SK-N-SH treated with all-trans-retinoic acid at 6 μM for 48 hours (cell line): ENCODE results near the gene ZNF398.
A peak's percentile ranks its signal among the peaks of the same experiment; 100 is the strongest.

Source experiments
- ATAC-seq: fragments of 200-7000 bp; cut with Tn5 transposase; 3 replicates; pipeline ENCODE4 v1.9.1; 2020; ENCODE audit warnings: mild to moderate bottlenecking, moderate library complexity
- ARNTL ChIP-seq: fragments of 450-650 bp; formaldehyde crosslinking; IDR thresholded peaks from 2 replicates; pipeline ENCODE4 v1.5.0; 2020; ENCODE audit warnings: low read depth, mild to moderate bottlenecking, moderate library complexity, borderline replicate concordance
- BACH2 ChIP-seq: fragments of 250-450 bp; sonication (Bioruptor Pico); IDR thresholded peaks from 2 replicates; pipeline ENCODE4 v1.9.0; 2021; ENCODE audit warnings: mild to moderate bottlenecking, borderline replicate concordance
- CSDC2 ChIP-seq: fragments of 250-450 bp; sonication (Bioruptor Pico); IDR thresholded peaks from 2 replicates; pipeline ENCODE4 v1.5.0; 2020; ENCODE audit warnings: mild to moderate bottlenecking, moderate library complexity
- ESRRG ChIP-seq: fragments of 250-450 bp; sonication (Bioruptor Pico); IDR thresholded peaks from 2 replicates; pipeline ENCODE4 v1.6.1; 2021; ENCODE audit warnings: mild to moderate bottlenecking
- GLIS3 ChIP-seq: fragments of 250-450 bp; sonication (Bioruptor Pico); IDR thresholded peaks from 2 replicates; pipeline ENCODE4 v1.5.0; 2020; ENCODE audit warnings: mild to moderate bottlenecking, moderate library complexity
- ISL1 ChIP-seq: fragments of 250-450 bp; sonication (Bioruptor Pico); IDR thresholded peaks from 2 replicates; pipeline ENCODE4 v2.1.2; 2022; ENCODE audit warnings: mild to moderate bottlenecking, moderate library complexity
- OSR1 ChIP-seq: fragments of 250-450 bp; sonication (Bioruptor Pico); IDR thresholded peaks from 2 replicates; pipeline ENCODE4 v1.8.0; 2022; ENCODE audit warnings: moderate library complexity, mild to moderate bottlenecking, inconsistent platforms
- PPARA ChIP-seq: fragments of 250-450 bp; sonication (Bioruptor Pico); IDR thresholded peaks from 2 replicates; pipeline ENCODE4 v1.5.0; 2020; ENCODE audit warnings: mild to moderate bottlenecking, borderline replicate concordance
- RARB ChIP-seq: fragments of 250-450 bp; sonication (Bioruptor Pico); IDR thresholded peaks from 2 replicates; pipeline ENCODE4 v1.8.0; 2021; ENCODE audit warnings: mild to moderate bottlenecking, moderate library complexity
- SNAI2 ChIP-seq: fragments of 250-450 bp; sonication (Bioruptor Pico); IDR thresholded peaks from 2 replicates; pipeline ENCODE4 v1.5.0; 2020; ENCODE audit warnings: mild to moderate bottlenecking, moderate library complexity
- TCF4 ChIP-seq: fragments of 250-450 bp; sonication (Bioruptor Pico); IDR thresholded peaks from 2 replicates; pipeline ENCODE4 v1.8.0; 2021; ENCODE audit warnings: mild to moderate bottlenecking, moderate library complexity, borderline replicate concordance
- TOX ChIP-seq: fragments of 250-450 bp; sonication (Bioruptor Pico); IDR thresholded peaks from 2 replicates; pipeline ENCODE4 v1.8.0; 2021; ENCODE audit warnings: mild to moderate bottlenecking, moderate library complexity, borderline replicate concordance
- ZC3H10 ChIP-seq: fragments of 250-450 bp; sonication (Bioruptor Pico); IDR thresholded peaks from 2 replicates; pipeline ENCODE4 v1.5.1; 2021; ENCODE audit warnings: mild to moderate bottlenecking, moderate library complexity
- ZFP3 ChIP-seq: fragments of 250-450 bp; sonication (Bioruptor Pico); IDR thresholded peaks from 2 replicates; pipeline ENCODE4 v1.5.0; 2020; ENCODE audit warnings: mild to moderate bottlenecking, moderate library complexity
- ZFP30 ChIP-seq: fragments of 450-650 bp; formaldehyde crosslinking; IDR thresholded peaks from 2 replicates; pipeline ENCODE4 v1.5.0; 2022; ENCODE audit warnings: mild to moderate bottlenecking, moderate library complexity
- ZNF565 ChIP-seq: fragments of 450-650 bp; formaldehyde crosslinking; conservative IDR thresholded peaks from 2 replicates; pipeline ENCODE4 v1.5.0; 2020; ENCODE audit warnings: low read depth, mild to moderate bottlenecking, moderate library complexity
- ZNF70 ChIP-seq: fragments of 450-650 bp; formaldehyde crosslinking; IDR thresholded peaks from 2 replicates; pipeline ENCODE4 v1.5.0; 2020; ENCODE audit warnings: mild to moderate bottlenecking, moderate library complexity
- ZNF8 ChIP-seq: fragments of 450-650 bp; formaldehyde crosslinking; IDR thresholded peaks from 2 replicates; pipeline ENCODE4 v1.5.0; 2020; ENCODE audit warnings: mild to moderate bottlenecking, moderate library complexity
- TF ChIP-seq, protein P1 (sequence below): fragments of 250-450 bp; sonication (Bioruptor Pico); IDR thresholded peaks from 2 replicates; pipeline ENCODE4 v1.8.0; 2021; ENCODE audit warnings: low read depth, mild to moderate bottlenecking, moderate library complexity, borderline replicate concordance
- TF ChIP-seq, protein P2 (sequence below): fragments of 250-450 bp; sonication (Bioruptor Pico); IDR thresholded peaks from 2 replicates; pipeline ENCODE4 v1.5.1; 2021; ENCODE audit warnings: mild to moderate bottlenecking, moderate library complexity
- TF ChIP-seq, protein P3 (sequence below): fragments of 250-450 bp; sonication (Bioruptor Pico); IDR thresholded peaks from 2 replicates; pipeline ENCODE4 v1.5.0; 2020; ENCODE audit warnings: mild to moderate bottlenecking, moderate library complexity
- TF ChIP-seq, protein P4 (sequence below): fragments of 250-450 bp; sonication (Bioruptor Pico); IDR thresholded peaks from 2 replicates; pipeline ENCODE4 v1.5.1; 2020; ENCODE audit warnings: low read depth, mild to moderate bottlenecking, moderate library complexity

Gene ZNF398

DNA sequence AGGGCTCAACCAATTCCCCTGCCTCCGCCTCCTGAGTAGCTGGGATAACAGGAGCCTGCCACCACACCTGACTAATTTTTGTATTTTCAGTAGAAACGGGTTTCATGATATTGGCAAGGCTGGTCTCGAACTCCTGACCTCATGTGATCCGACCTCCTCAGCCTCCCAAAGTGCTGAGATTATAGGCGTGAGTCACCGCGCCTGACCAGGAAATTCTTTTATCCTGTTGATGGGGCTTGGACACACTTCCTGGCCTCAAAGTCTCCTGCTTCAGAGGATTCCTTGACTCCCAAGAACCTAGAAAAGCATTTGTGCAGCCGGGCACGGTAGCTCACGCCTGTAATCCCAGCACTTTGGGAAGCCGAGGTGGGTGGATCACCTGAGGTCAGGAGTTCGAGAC is 37.3 kb upstream of the ZNF398 start:
- TF ChIP-seq, protein P1, sequence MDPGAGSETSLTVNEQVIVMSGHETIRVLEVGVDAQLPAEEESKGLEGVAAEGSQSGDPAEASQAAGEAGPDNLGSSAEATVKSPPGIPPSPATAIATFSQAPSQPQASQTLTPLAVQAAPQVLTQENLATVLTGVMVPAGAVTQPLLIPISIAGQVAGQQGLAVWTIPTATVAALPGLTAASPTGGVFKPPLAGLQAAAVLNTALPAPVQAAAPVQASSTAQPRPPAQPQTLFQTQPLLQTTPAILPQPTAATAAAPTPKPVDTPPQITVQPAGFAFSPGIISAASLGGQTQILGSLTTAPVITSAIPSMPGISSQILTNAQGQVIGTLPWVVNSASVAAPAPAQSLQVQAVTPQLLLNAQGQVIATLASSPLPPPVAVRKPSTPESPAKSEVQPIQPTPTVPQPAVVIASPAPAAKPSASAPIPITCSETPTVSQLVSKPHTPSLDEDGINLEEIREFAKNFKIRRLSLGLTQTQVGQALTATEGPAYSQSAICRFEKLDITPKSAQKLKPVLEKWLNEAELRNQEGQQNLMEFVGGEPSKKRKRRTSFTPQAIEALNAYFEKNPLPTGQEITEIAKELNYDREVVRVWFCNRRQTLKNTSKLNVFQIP (CRISPR knock-in tag) = no peak
- TF ChIP-seq, protein P2, sequence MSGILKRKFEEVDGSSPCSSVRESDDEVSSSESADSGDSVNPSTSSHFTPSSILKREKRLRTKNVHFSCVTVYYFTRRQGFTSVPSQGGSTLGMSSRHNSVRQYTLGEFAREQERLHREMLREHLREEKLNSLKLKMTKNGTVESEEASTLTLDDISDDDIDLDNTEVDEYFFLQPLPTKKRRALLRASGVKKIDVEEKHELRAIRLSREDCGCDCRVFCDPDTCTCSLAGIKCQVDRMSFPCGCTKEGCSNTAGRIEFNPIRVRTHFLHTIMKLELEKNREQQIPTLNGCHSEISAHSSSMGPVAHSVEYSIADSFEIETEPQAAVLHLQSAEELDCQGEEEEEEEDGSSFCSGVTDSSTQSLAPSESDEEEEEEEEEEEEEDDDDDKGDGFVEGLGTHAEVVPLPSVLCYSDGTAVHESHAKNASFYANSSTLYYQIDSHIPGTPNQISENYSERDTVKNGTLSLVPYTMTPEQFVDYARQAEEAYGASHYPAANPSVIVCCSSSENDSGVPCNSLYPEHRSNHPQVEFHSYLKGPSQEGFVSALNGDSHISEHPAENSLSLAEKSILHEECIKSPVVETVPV (CRISPR knock-in tag) = no peak
- no peak for TF ChIP-seq ZFP30 (CRISPR knock-in tag)
- no peak for TF ChIP-seq ESRRG (CRISPR knock-in tag)
- no peak for TF ChIP-seq SNAI2
- TF ChIP-seq ISL1 = no peak
- TF ChIP-seq BACH2 (CRISPR knock-in tag) = no peak
- TF ChIP-seq ARNTL (CRISPR knock-in tag) = no peak
- TF ChIP-seq, protein P3, sequence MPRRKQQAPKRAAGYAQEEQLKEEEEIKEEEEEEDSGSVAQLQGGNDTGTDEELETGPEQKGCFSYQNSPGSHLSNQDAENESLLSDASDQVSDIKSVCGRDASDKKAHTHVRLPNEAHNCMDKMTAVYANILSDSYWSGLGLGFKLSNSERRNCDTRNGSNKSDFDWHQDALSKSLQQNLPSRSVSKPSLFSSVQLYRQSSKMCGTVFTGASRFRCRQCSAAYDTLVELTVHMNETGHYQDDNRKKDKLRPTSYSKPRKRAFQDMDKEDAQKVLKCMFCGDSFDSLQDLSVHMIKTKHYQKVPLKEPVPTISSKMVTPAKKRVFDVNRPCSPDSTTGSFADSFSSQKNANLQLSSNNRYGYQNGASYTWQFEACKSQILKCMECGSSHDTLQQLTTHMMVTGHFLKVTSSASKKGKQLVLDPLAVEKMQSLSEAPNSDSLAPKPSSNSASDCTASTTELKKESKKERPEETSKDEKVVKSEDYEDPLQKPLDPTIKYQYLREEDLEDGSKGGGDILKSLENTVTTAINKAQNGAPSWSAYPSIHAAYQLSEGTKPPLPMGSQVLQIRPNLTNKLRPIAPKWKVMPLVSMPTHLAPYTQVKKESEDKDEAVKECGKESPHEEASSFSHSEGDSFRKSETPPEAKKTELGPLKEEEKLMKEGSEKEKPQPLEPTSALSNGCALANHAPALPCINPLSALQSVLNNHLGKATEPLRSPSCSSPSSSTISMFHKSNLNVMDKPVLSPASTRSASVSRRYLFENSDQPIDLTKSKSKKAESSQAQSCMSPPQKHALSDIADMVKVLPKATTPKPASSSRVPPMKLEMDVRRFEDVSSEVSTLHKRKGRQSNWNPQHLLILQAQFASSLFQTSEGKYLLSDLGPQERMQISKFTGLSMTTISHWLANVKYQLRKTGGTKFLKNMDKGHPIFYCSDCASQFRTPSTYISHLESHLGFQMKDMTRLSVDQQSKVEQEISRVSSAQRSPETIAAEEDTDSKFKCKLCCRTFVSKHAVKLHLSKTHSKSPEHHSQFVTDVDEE (CRISPR knock-in tag) = no peak
- no peak for TF ChIP-seq RARB (CRISPR knock-in tag)
- TF ChIP-seq OSR1 (CRISPR knock-in tag) = no peak
- TF ChIP-seq ZNF8 (CRISPR knock-in tag) = no peak
- no peak for TF ChIP-seq ZNF70
- no peak for TF ChIP-seq ZC3H10 (CRISPR knock-in tag)
- TF ChIP-seq PPARA (CRISPR knock-in tag) = no peak
- TF ChIP-seq TOX = no peak
- TF ChIP-seq ZNF565 (CRISPR knock-in tag) = no peak
- no peak for TF ChIP-seq GLIS3
- TF ChIP-seq, protein P4, sequence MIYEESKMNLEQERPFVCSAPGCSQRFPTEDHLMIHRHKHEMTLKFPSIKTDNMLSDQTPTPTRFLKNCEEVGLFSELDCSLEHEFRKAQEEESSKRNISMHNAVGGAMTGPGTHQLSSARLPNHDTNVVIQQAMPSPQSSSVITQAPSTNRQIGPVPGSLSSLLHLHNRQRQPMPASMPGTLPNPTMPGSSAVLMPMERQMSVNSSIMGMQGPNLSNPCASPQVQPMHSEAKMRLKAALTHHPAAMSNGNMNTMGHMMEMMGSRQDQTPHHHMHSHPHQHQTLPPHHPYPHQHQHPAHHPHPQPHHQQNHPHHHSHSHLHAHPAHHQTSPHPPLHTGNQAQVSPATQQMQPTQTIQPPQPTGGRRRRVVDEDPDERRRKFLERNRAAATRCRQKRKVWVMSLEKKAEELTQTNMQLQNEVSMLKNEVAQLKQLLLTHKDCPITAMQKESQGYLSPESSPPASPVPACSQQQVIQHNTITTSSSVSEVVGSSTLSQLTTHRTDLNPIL (CRISPR knock-in tag) = no peak
- TF ChIP-seq ZFP3 = no peak
- no peak for ATAC-seq

DNA sequence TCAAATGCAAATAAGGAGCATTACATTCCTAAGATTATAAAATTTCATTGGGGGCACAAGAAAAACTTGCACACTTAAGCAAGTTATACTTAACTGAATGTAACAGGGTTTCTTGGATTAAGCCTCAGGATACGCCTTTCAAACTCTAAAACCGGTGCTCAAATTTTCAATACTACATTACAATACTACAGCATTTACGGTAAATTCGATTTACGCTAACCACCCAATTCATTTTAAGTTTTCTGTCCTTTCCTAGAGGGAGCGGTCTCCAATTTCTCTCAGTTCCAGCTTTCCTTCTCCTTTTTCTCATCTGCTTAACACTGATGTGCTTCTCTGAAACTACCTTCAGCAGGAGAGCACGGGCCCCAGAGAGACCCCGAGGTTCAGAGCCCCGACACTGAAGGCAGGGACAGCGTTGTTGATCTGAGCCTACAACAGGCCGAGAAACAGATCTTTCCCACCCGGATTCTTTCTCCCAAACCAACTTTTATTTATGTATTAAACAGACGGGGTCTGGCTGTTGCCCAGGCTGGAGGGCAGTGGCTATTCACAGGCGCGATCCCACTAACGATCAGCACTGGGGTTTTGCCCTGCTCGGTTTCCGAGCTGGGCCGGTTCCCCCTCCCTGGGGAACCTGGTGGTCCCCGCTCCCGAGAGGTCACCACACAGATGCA is 21.9 kb upstream of the ZNF398 start:
- no peak for TF ChIP-seq ZFP3
- no peak for TF ChIP-seq OSR1 (CRISPR knock-in tag)
- no peak for TF ChIP-seq TOX
- no peak for TF ChIP-seq ZNF565 (CRISPR knock-in tag)
- no peak for TF ChIP-seq ISL1
- TF ChIP-seq, protein P2 (CRISPR knock-in tag) = no peak
- no peak for TF ChIP-seq TCF4 (CRISPR knock-in tag)
- TF ChIP-seq ZNF8 (CRISPR knock-in tag) = no peak
- no peak for TF ChIP-seq BACH2 (CRISPR knock-in tag)
- TF ChIP-seq GLIS3 = no peak
- TF ChIP-seq RARB (CRISPR knock-in tag) = no peak
- no peak for TF ChIP-seq ESRRG (CRISPR knock-in tag)
- TF ChIP-seq CSDC2 (CRISPR knock-in tag) = no peak
- ATAC-seq = peak; percentile 1
